DLD1 (cell line): ENCODE data around the gene SMC4.

Experiments used
- in situ Hi-C: cut with HindIII; loops from 2 replicates; pipeline ENCODE4 v1.10.0; 2017; ENCODE audit warnings: low sequenced_read_pairs

SMC4 gene

DNA sequence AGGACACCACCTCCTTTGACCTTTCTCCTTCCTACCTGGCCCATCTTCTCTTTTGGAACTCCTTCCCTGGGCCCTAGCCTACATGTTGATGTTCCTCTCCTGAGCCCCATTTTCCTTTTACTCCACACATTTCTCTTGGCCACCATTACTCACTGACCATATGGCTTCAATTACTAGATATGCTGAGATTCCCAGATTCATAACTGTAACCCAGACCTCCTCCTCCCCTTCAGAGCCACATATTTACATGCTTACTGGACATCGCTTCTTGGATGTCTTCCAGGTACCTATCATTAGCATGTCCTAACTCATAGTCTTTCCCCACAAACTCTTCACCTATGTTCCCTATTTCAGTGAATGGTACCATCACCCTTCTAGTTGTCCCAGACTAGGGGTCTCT lies 74.5 kb downstream of the SMC4 start:
- in situ Hi-C loops: no loop called here

DNA sequence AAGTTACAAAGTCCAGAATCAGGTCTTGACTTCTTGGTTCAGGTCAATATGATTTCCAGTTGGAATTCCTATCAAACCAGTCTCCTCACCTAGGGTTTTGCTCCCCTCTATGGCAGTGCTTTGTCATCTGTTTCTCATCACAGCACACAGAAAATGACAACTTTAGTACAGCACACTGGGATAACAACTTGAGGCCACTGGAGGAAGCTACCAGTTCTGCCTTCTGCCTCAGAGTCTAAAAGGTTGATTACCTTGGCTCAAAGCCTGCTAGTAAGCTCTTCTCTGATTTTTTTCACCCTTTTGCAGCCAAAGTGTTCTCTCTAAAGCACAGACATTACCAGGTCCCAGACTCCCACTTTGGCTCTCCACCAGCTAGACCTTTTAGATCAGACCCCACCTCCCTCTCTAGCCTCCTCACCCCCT lies 75.0 kb downstream of the SMC4 start:
- in situ Hi-C loops: no loop called here

DNA sequence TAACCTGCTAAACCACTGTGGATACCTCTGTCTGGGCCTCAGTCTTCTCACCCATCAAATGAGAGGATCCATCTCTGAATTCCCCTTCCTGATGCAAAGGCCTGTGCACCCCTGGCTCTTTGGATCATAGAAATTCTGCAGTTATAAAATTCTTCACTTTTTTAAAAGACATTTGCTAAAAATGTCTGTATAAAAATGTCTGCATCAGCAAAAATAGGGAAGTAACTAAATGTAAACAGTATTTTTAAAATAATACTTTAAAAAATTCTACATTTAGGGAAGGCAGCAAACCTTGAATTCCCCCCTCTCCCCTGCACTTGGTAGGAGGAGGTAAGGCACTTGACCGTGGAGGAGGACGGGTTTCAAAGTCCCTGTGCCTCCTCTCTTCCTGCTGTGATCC lies 75.7 kb downstream of the SMC4 start:
- in situ Hi-C loops: no loop called here

DNA sequence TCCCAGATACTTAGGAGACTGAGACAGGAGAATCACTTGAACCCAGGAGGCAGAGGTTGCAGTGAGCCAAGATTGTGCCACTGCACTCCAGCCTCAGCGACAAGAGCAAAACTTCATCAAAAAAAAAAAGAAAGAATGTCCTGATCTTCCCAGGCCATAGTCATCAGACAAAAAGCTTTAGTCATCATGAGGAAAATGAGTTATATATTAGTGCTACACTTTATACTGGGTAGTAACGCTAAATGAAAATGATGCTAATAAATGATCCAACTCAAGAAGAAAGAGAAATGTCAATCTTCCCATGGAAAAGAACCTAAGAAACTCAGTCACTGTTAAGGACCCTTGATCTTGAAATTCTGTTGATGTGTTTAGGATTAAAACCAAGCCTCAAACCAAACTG lies 76.4 kb downstream of the SMC4 start:
- in situ Hi-C loops: no loop called here

DNA sequence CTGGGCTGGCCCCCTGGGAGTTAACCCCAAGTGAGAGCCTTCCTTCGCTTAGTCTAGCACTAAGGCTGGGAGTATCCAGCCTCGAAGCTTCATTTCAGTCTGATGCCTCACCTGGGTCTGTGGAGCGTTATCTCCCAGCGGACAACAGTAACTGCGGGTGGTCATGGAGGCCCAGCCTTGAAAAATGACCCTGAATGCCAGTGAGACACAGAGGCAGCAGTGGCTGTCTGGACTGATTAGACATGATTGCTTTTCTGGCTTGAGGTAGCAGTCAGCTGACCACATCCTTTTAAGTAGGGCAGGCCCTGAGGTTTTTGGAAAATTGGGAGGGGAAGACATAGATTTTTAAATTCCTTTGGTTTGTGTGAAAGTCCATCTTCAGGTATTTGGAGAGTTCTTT lies 78.3 kb downstream of the SMC4 start:
- in situ Hi-C loops: no loop called here

DNA sequence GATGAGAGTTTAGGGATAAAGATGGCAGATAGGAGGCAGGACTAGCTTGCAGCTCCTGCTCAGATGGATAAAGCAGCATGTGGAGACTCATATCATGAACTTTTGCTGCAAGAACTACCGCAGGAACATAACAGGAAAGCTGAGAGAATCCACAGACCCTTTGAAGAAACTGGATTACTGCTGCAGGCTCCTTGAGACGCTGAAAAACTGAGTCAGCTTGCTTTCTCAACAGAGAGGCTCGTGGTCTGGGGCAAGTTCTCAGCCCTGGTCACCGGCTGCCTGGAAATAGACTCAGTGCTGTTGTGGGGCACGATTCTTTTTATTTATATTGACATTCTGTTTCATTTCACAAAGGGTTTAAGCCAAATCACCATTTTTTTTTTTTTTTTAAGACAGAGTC lies 78.9 kb downstream of the SMC4 start:
- in situ Hi-C loops: no loop called here

DNA sequence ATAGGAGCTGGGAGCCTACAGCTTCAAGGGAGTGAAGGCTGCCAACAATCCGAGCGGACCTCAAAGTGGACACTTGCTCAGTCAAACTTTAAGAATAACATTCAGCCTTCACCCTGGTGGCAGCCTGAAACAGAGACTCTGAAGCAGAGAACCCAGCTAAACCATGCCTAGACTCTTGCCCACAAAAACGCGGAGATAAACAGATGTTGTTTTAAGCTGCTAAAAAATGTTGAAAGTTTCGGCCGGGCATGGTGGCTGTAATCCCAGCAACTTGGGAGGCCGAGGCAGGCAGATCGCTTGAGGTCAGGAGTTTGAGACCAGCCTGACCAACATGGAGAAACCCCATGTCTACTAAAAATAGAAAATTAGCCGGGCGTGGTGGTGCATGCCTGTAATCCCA lies 79.9 kb downstream of the SMC4 start:
- in situ Hi-C loops: no loop called here

DNA sequence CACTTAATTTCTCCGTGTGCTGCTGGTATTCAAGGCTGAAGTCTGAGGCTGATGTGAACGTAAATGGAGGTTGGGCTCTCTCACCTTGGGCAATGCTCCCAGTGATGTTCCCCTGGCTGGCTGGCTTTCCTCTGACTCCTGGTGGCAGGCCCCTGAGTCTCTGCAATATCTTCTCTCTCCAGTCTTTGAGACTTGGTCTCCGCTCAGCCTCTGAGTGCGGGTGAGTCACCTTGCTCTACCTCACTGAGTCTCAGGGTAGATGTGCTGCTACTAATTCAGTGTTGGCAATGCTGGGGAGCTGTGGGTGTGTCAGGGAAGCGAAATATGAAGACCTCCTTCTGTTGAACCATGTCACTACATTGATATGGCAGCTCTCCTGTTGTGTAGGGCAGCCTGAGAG lies 81.5 kb downstream of the SMC4 start:
- in situ Hi-C loops: no loop called here

DNA sequence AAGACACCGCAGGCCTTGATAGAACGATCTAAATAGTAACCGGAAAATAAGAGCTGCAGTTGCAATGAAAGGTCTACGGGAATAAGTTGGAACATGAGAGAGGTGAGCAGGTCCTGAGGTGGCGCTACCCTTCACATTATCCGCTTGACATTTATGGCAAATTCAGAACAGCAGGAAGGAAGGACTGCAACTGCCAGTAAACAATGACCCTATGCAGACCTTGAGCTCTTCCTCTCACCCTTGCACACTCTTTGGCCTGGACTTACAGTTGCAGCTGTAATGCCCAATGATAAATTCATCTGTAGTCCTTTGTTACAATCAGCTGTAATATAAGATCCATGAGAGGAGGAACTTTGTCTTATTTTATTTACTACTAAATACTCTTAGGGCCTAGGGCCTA lies 82.4 kb downstream of the SMC4 start:
- in situ Hi-C loops: no loop called here

GRCh38 chr3:160482796-160483195 lies 83.3 kb downstream of the SMC4 start:
- in situ Hi-C loops: no loop called here
